AML-193 (cell line): Measurements from ENCODE around the gene PHF20.
"Not testable (repeated sequence)": the region's sequence is repeated elsewhere in the genome, so short reads cannot be mapped to it uniquely, and the experiment has no call there.

ENCODE experiments used
- DNase-seq, 2 experiments: peaks; one replicate each; lab custom pipeline; 2025; lab: John Stamatoyannopoulos, UW

The PHF20 gene

GRCh38 chr20:35771689-35772562 lies at the start of gene PHF20:
Gene PHF20 (plus strand): TSS chr20:35772015. CDS start chr20:35801523, 29,508 bp downstream.
- peak; percentile 82 to 84 for DNase-seq

- DNase-seq = not testable (repeated sequence)
Measured at GRCh38 chr20:35723275-35723639, 48.6 kb upstream of the PHF20 start.

- not testable (repeated sequence) for DNase-seq
Measured at GRCh38 chr20:35723652-35724320, 48.0 kb upstream of the PHF20 start.

- DNase-seq = no peak
Measured at GRCh38 chr20:35724321-35725230, 47.2 kb upstream of the PHF20 start.

GRCh38 chr20:35726842-35727711 lies 44.7 kb upstream of the PHF20 start:
- DNase-seq = peak; percentile 9 to 36

- DNase-seq = no peak
Measured at GRCh38 chr20:35729283-35729807, 42.5 kb upstream of the PHF20 start.

- DNase-seq = no peak
Measured at GRCh38 chr20:35729836-35730582, 41.8 kb upstream of the PHF20 start.

GRCh38 chr20:35730583-35731468 lies 41.0 kb upstream of the PHF20 start:
- DNase-seq = no peak

GRCh38 chr20:35731469-35731788 lies 40.4 kb upstream of the PHF20 start:
- no peak for DNase-seq

GRCh38 chr20:35731862-35732643 lies 39.8 kb upstream of the PHF20 start:
- no peak for DNase-seq

GRCh38 chr20:35732644-35732982 lies 39.2 kb upstream of the PHF20 start:
- DNase-seq = no peak

GRCh38 chr20:35734374-35734773 lies 37.4 kb upstream of the PHF20 start:
- no peak for DNase-seq

GRCh38 chr20:35734777-35735649 lies 36.8 kb upstream of the PHF20 start:
- DNase-seq = no peak

- no peak for DNase-seq
Measured at GRCh38 chr20:35735826-35736470, 35.9 kb upstream of the PHF20 start.

- DNase-seq = no peak
Measured at GRCh38 chr20:35737865-35738333, 33.9 kb upstream of the PHF20 start.

GRCh38 chr20:35738410-35739179 lies 33.2 kb upstream of the PHF20 start:
- no peak for DNase-seq
